GM12874 (cell line): ENCODE measurements around the gene ZNF385C.

ENCODE experiments used
- CTCF ChIP-seq: IDR thresholded peaks from 2 replicates; pipeline ENCODE4 v1.5.1; 2011; ENCODE audit warnings: low read depth, mild to moderate bottlenecking, control low read depth, low read length, moderate library complexity; ENCODE audit not compliant: insufficient read depth

ZNF385C gene

GRCh38 chr17:42088736-42089135, 9.5 kb downstream of the ZNF385C start:
- no peak for TF ChIP-seq CTCF

GRCh38 chr17:42087736-42088705, 10.3 kb downstream of the ZNF385C start:
- no peak for TF ChIP-seq CTCF

- TF ChIP-seq CTCF = no peak
Observed at GRCh38 chr17:42087042-42087701, 11.1 kb downstream of the ZNF385C start.

- TF ChIP-seq CTCF = no peak
Observed at GRCh38 chr17:42081516-42082129, 16.6 kb downstream of the ZNF385C start.

- TF ChIP-seq CTCF = no peak
Observed at GRCh38 chr17:42079541-42079940, 18.7 kb downstream of the ZNF385C start.

- TF ChIP-seq CTCF = no peak
Observed at GRCh38 chr17:42078396-42079043, 19.8 kb downstream of the ZNF385C start.

GRCh38 chr17:42077755-42078154, 20.5 kb downstream of the ZNF385C start:
- no peak for TF ChIP-seq CTCF
